Measurements from ENCODE around the gene LRMDA. TPM values are rescaled to one million over a fixed set of nuclear protein-coding genes. Genes with fewer than 3 reads are reported as not detected.

The LRMDA gene
- total and polyA plus RNA-seq, 10 of the 15 experiments (the other 5 are each of a cell fraction or from before 2014, with no cell fraction given): 0.07 to 0.54 (median 0.29) TPM; not detected in 4

GRCh38 chr10:75801661-75802060, 370.2 kb downstream of the LRMDA start:
- Histone ChIP-seq H3K4me3 (no peak overlapping the region), H4K20me1 (ENCODE audit: control insufficient read depth, insufficient read depth) (no peaks in the 10 kb centered on the region), H3K9me3 (replicated peaks; ENCODE audit: control insufficient read depth, insufficient read depth, low read length) (no peaks in the 10 kb centered on the region), H3K4me1 (ENCODE audit: control insufficient read depth, insufficient read depth, low read length) (no peaks in the 10 kb centered on the region), H2AFZ (ENCODE audit: control insufficient read depth, low read depth, low read length) (no peak overlapping the region), H3K9ac (ENCODE audit: control insufficient read depth, insufficient read depth, low read length) (no peak overlapping the region), H3K79me2 (ENCODE audit: control insufficient read depth, insufficient read depth, low read length) (no peaks in the 10 kb centered on the region), H3K4me2 (ENCODE audit: control insufficient read depth, insufficient read depth) (no peak overlapping the region), H3K36me3 (ENCODE audit: control insufficient read depth in 2 of 2, insufficient read depth in 2 of 2, low read length in 1 of 2) (no peaks in the 10 kb centered on the region), H3K27ac (ENCODE audit: control insufficient read depth, insufficient read depth) (no peak overlapping the region), H3K27me3 (replicated peaks in 1 of 2; ENCODE audit: control insufficient read depth in 2 of 2, insufficient read depth in 2 of 2, low read length in 1 of 2) (no peaks in the 10 kb centered on the region)
- RAD21 ChIA-PET (ENCODE audit: unreplicated experiment): interaction anchor here (1.3 kb wide), 1 partner anchor 400 kb away, joined by 4 read pairs; the partner anchor contains the start of gene ZNF503
- in situ Hi-C loops (cut with MboI) (no loop called here), intact Hi-C loops (cut with micrococcal nuclease; ENCODE audit: unreplicated experiment) (no loop called here)
- 8% methylated on average over 3 of the region's 3 CpGs for WGBS (ENCODE audit: insufficient coverage, insufficient replicate concordance, low lambda C conversion rate, missing lambda C conversion rate)
- SMC1A ChIA-PET (ENCODE audit: uncharacterized antibody, unreplicated experiment): interaction anchor here (0.8 to 2.1 kb wide), 7 partner anchors 9 to 316 kb away, joined by 3 to 9 read pairs (median 3); no protein-coding TSS in a partner anchor
- TF ChIP-seq ZZZ3 (IDR thresholded peaks at IDR 0.05; ENCODE audit: control insufficient read depth, insufficient read length, low read depth): no peak
- no peak for TF ChIP-seq ZNF592 (IDR thresholded peaks at IDR 0.05)
- TF ChIP-seq, protein P1, sequence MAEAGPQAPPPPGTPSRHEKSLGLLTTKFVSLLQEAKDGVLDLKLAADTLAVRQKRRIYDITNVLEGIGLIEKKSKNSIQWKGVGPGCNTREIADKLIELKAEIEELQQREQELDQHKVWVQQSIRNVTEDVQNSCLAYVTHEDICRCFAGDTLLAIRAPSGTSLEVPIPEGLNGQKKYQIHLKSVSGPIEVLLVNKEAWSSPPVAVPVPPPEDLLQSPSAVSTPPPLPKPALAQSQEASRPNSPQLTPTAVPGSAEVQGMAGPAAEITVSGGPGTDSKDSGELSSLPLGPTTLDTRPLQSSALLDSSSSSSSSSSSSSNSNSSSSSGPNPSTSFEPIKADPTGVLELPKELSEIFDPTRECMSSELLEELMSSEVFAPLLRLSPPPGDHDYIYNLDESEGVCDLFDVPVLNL (IDR thresholded peaks at IDR 0.05; ENCODE audit: low read depth, low read length): no peak
- no peak for TF ChIP-seq ZNF687 (IDR thresholded peaks at IDR 0.05)
- no peak for TF ChIP-seq TCF12 (IDR thresholded peaks at IDR 0.05; ENCODE audit: low read depth, low read length)
- TF ChIP-seq RUNX3 (IDR thresholded peaks at IDR 0.05; ENCODE audit: low read length): no peak
- no peak for ATAC-seq
- no peak for DNase-seq (ENCODE audit: low read depth, low spot score)
- BruUV-seq (replicated peaks): no TSS peak
- CTCF ChIA-PET: interaction anchor here (1.1 to 1.7 kb wide), 3 partner anchors 11 to 101 kb away, joined by 3 to 7 read pairs (median 3); no protein-coding TSS in a partner anchor
- FAIRE-seq: no peak
- POLR2A ChIA-PET: interaction anchor here (1.2 kb wide), 1 partner anchor 13 kb away, joined by 4 read pairs; no protein-coding TSS in a partner anchor

Data from GM12878 (cell line).